MM.1S (cell line): ENCODE results near the gene TET2.

Source experiments
- EZH2 ChIP-seq: fragments of 300-600 bp; sonication (generic); optimal IDR thresholded peaks from 2 replicates; pipeline ENCODE3; 2017; ENCODE audit warnings: low read depth, mild to moderate bottlenecking, antibody characterized with exemption, low read length, mixed read lengths
- TF ChIP-seq, protein P1 (sequence below): fragments of 300-600 bp; sonication (generic); IDR thresholded peaks from 2 replicates; pipeline ENCODE4 v1.5.1; 2016; ENCODE audit warnings: antibody characterized with exemption, low read length, mixed read lengths

DNA sequence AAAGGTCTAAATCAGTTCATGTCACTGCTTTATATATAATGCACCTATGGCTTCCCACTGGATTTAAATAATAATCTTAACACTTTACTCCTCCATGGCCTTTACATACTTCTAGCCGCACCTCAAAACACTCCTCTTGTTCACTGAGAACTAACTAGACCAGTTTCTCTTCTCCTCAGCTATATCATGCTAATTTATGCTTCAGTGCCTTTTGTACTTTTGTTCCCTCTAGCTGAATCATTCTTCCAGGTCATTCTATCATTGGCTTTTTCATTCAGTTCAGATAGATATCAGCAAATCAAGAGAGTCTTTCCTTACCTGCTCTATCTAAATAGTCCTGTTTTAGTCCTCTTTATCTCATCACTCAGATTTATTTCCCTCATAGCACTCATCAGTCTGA is 64.2 kb downstream of the TET2 start:
- TF ChIP-seq, protein P1, sequence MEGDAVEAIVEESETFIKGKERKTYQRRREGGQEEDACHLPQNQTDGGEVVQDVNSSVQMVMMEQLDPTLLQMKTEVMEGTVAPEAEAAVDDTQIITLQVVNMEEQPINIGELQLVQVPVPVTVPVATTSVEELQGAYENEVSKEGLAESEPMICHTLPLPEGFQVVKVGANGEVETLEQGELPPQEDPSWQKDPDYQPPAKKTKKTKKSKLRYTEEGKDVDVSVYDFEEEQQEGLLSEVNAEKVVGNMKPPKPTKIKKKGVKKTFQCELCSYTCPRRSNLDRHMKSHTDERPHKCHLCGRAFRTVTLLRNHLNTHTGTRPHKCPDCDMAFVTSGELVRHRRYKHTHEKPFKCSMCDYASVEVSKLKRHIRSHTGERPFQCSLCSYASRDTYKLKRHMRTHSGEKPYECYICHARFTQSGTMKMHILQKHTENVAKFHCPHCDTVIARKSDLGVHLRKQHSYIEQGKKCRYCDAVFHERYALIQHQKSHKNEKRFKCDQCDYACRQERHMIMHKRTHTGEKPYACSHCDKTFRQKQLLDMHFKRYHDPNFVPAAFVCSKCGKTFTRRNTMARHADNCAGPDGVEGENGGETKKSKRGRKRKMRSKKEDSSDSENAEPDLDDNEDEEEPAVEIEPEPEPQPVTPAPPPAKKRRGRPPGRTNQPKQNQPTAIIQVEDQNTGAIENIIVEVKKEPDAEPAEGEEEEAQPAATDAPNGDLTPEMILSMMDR, result no peak
- TF ChIP-seq EZH2, result no peak
